GM12891 (cell line): ENCODE data around the gene TSHR. TPM values are rescaled to one million over a fixed set of nuclear protein-coding genes. Genes with fewer than 3 reads are reported as not detected.
"Not testable (repeated sequence)": the region's sequence is repeated elsewhere in the genome, so short reads cannot be mapped to it uniquely, and the experiment has no call there.

Source experiments
- DNase-seq: peaks from one replicate; pipeline ENCODE4 v3.0.0; 2011; ENCODE audit warnings: low spot score; ENCODE audit not compliant: insufficient read length
- FAIRE-seq: peaks from 2 replicates; lab custom pipeline; 2011; peaks lifted over from hg19 to GRCh38; lab: Jason Lieb, UNC
- PAX5 ChIP-seq: IDR thresholded peaks from 2 replicates; pipeline ENCODE4 v1.6.1; 2011; ENCODE audit warnings: low read length, moderate library complexity, mild to moderate bottlenecking; ENCODE audit not compliant: insufficient read depth, severe bottlenecking
- POLR2A ChIP-seq: IDR thresholded peaks from 2 replicates; pipeline ENCODE4 v1.6.1; 2011; ENCODE audit warnings: low read depth, low read length, control low read depth
- POLR2AphosphoS5 ChIP-seq: IDR thresholded peaks from 2 replicates; pipeline ENCODE4 v1.6.1; 2011; ENCODE audit warnings: low read depth, low read length, control low read depth
- POU2F2 ChIP-seq: IDR thresholded peaks from 2 replicates; pipeline ENCODE4 v1.6.1; 2011; ENCODE audit warnings: low read depth, mild to moderate bottlenecking, control low read depth, low read length, moderate library complexity
- SPI1 ChIP-seq: IDR thresholded peaks from 2 replicates; pipeline ENCODE4 v1.6.1; 2011; ENCODE audit warnings: low read depth, low read length, control low read depth
- TAF1 ChIP-seq: IDR thresholded peaks from 2 replicates; pipeline ENCODE4 v1.6.1; 2011; ENCODE audit warnings: low read depth, low read length, control low read depth
- polyA plus RNA-seq: library from polyadenylated mRNA; unstranded; fragments of >200 nt; gene quantifications from one replicate; pipeline ENCODE4 v1.2.1, GENCODE V29; 2012; ENCODE audit warnings: low read depth, missing spikeins, inconsistent platforms; ENCODE audit not compliant: missing spikeins

Gene TSHR
- polyA plus RNA-seq, result 0.08 TPM

DNA sequence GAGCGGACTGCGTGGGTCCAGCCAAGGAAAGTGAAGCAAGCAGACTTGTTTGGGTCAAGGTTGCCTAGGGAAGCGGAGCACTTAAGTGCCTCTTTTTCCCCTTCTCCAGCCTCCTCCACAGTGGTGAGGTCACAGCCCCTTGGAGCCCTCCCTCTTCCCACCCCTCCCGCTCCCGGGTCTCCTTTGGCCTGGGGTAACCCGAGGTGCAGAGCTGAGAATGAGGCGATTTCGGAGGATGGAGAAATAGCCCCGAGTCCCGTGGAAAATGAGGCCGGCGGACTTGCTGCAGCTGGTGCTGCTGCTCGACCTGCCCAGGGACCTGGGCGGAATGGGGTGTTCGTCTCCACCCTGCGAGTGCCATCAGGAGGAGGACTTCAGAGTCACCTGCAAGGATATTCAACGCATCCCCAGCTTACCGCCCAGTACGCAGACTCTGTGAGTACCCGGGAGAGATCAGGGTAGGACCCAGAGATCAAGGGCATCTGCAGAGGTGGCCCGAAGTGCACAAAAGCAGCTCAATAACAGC, at the start of gene TSHR:
TSS of gene TSHR (plus strand) at position 206 of the 526 bp plus-strand sequence. CDS start at position 266, 60 bp downstream.
- FAIRE-seq (no peak), DNase-seq (no peak)
- no peak for TF ChIP-seq POLR2A
- no peak for TF ChIP-seq TAF1
- no peak for TF ChIP-seq POU2F2
- no peak for TF ChIP-seq PAX5
- no peak for TF ChIP-seq SPI1

DNA sequence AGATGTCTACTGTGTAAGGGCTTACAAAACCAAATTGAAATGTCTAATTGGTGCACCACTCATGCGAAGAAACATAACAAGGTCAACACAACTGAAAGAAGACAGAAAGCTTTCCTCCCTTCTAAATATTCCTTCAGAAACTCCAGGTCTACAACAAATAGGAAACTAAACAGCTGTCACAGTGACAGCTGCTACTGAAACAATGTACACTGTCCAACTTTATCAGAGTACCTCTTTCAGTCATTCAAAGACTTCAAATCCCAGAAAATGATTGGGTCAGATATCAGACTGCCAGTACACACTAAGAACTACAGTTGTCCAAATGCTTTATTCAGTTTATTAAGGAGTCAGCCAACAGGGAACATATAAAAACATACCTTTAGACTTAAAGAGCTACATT, 49.1 kb upstream of the TSHR start:
- DNase-seq (no peak), FAIRE-seq (no peak)
- TF ChIP-seq POLR2AphosphoS5, result no peak
- no peak for TF ChIP-seq TAF1
- no peak for TF ChIP-seq POU2F2
- no peak for TF ChIP-seq SPI1
- TF ChIP-seq POLR2A, result no peak
- no peak for TF ChIP-seq PAX5

DNA sequence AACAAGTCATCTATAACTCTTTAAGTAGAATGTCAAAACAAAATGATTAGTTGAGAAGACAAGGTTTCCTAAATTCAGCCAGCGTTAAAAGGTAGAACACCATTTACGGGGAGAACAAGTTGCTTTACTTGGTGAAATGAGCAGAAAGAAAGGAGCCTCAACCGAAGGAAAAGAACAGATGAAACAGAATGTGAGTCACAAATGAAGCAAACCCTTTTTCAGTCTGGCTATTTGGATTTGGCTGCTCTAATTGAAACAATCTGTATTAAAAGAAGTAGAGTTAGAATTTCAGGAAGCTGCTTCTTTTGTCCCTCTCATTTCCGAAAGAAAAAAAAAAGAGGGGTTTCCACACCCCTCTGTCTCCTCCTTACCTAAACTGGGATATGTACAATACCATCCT, 48.5 kb upstream of the TSHR start:
- DNase-seq (no peak), FAIRE-seq (no peak)
- TF ChIP-seq POLR2A (no peak), POU2F2 (no peak), PAX5 (no peak), POLR2AphosphoS5 (no peak), SPI1 (no peak), TAF1 (no peak)

DNA sequence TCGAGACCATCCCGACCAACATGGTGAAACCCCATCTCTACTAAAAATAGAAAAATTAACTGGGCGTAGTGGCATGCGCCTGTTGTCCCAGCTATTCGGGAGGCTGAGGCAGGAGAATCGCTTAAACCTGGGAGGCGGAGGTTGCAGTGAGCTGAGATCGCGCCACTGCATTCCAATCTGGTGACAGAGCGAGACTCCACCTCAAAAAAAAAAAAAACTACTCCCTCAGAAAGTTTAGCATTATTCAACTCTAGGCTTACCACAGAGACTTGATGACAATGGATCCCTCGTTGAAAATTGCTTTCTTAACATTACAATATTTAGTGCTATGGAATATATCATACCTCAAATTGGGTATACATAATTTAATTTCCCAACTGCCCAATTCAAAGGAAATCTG, 43.4 kb upstream of the TSHR start:
- not testable (repeated sequence) for DNase-seq, FAIRE-seq

DNA sequence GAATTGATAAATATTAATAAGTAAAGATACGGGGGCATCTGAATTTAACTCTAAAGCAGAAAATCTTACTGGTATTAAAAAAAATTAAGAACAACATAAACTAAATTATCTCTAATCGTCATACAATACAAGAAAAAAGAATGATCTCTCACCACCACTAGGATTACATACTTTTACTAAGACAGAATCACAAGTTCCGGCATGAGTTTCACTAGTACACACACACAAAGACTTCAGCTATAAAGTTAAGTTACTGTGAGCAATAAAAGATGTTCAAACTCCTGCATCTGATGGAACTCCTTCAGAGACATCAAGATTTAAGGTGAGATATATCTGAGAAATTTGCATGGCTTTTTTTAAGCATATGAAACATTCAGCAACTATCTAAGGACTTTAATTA, 35.8 kb upstream of the TSHR start:
- no peak for DNase-seq
- no peak for FAIRE-seq
- TF ChIP-seq SPI1 (no peak), TAF1 (no peak), POU2F2 (no peak)

DNA sequence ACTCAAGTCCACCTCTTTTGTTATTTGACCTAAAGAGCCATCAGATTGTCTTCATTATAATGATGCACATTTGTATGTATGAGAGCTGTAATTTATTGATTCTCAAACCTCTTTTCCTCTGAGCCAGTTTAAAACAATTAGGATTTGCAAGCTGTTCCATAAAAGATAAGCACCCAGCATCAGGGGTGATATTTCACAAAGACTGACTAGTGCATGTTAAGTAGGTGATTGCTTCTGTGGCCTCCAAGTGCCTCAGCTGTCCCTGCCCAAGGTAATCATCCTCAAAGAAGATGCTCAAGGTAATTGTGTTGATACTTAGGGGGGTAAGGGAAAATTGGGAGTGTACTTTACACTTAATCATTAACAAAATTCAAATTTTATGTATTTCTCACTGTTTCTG, 32.1 kb upstream of the TSHR start:
- no peak for DNase-seq
- TF ChIP-seq SPI1 (no peak), PAX5 (no peak)

DNA sequence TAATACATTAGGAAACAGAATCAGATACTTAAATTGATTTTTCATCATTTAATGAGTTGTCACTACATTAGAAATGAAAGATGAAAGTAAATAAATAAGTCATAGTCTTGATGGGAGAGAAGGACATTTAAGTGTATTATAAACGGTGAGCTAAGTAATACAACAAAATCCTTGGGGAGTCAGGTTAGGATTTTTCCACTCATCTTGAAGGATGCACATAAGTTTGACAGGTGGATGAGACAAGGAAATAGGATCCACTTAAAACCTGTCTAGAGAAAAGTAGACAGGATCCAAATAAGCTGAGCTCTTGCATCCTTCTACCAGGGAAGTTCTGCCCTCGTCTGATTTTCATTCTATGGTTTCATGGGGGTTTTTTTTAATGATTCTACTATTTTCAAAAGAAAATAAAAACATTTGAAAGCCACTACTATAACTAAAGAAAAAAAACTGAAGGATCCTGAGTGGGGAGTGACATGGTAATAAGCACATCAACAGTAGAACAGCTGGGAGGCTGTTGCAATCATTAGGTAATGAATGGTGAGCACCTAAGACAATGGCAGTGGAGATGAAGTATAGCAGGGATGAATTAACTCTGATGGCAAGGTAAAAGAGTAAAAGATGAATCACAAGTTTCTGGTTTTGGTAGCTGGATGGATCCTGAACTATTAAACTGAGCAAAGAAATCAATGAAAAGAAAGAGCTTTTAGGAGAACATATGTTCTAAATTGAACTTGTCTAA, 30.9 kb upstream of the TSHR start:
- FAIRE-seq (no peak), DNase-seq (no peak)
- no peak for TF ChIP-seq PAX5
- no peak for TF ChIP-seq SPI1
- TF ChIP-seq POU2F2, result no peak
- TF ChIP-seq POLR2A, result no peak
- no peak for TF ChIP-seq POLR2AphosphoS5
- TF ChIP-seq TAF1, result no peak

More for the DNA sequence above, 32.1 kb upstream of the TSHR start:
- no peak for FAIRE-seq

DNA sequence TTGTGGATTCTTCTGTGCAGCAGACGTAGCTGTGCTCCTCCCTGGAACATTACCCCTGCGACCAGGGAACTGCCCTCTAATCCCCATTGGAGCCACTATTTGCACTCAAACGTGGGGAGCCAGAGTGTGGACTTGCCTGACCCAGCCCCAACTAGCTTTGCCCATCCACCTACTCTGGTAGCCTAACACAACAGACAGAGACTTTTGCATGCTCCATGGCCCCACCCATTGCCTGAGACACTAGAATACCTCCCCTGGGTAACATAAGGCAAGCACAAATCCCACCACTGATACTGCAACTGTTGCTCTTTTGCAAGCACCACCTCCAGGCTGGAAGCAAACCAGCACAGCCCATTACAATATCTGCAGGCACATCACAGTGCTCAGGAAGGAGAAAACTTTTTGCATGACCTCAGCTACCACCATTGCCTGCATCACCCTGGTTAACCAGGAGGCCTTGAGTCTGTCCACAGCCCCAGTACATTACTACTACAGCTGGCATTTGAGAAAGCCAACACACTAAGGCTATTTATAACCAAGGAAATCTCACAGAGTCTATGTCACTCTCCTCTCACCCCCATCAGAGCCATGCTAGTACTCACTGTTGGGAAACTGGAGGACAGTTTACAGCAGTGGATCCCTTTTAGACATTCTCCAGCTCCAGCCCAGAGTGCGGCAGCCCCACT, 28.9 kb upstream of the TSHR start:
- TF ChIP-seq SPI1 (no peak), POLR2A (no peak), PAX5 (no peak), TAF1 (no peak), POU2F2 (no peak), POLR2AphosphoS5 (no peak)
- no peak for FAIRE-seq
- no peak for DNase-seq

DNA sequence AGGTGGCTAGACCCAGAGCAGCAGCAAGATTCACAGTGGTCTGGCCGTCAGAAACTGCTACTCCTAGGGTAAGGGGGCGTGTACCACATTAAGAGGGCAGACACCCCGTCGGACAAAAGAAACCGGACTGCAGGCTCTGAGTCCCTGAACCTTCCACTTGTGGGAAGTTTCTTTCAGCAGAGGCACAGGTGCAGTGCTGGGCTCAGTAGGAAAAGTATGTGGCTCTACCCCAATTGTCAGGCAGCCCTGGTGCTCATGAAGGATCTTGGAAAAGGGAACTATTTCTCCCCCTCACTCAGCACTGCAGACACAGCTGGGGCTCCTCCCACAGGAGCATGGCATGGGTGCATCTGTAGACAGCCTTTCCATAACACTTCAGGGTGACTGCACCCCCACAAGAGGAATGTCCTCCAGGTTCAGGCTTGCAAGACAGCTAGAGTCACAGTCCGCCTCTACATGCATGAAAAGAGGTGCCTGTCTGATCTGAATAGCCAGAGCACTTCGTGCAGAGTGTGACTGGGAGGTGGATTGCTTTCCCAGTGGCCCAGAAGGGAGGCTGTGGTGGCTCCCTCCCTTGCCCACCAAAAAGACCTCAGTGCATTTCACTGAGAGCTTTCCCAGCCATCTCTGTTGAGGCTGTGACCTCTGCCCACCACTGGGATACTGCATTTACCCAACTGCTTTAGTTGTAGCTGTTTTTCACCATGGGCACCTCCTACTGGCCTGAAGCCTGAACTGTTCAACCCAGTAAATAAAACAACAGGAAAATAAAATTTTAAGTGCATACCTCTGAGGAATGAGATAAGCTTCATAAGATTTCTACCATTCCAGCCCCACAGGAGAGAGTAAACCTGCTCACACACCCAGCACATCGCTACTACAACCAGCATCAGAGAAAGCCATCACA, 28.1 kb upstream of the TSHR start:
- no peak for FAIRE-seq
- no peak for TF ChIP-seq PAX5
- TF ChIP-seq POLR2AphosphoS5, result no peak
- TF ChIP-seq POU2F2, result no peak
- TF ChIP-seq POLR2A, result no peak
- TF ChIP-seq SPI1, result no peak
- no peak for TF ChIP-seq TAF1
- DNase-seq, result no peak
